Midbrain (tissue), 1 donor: ENCODE results near the gene NUPR1.
"Not testable (repeated sequence)": the region's sequence is repeated elsewhere in the genome, so short reads cannot be mapped to it uniquely, and the experiment has no call there.

ENCODE experiments used
- DNase-seq: peaks from one replicate; lab custom pipeline; 2025; lab: John Stamatoyannopoulos, UW

NUPR1 gene

GRCh38 chr16:28554634-28555423, 16.1 kb upstream of the NUPR1 start:
- DNase-seq = no peak

- DNase-seq = peak; percentile 91
Measured at GRCh38 chr16:28553776-28554633, 15.2 kb upstream of the NUPR1 start, which contains the start of gene SGF29. TSS of gene SGF29 (plus strand) at chr16:28553920. CDS start at chr16:28581070, 27,150 bp downstream.

- DNase-seq = no peak
Measured at GRCh38 chr16:28549301-28549899, 10.6 kb upstream of the NUPR1 start.

GRCh38 chr16:28548306-28548802, 9.6 kb upstream of the NUPR1 start:
- DNase-seq = no peak

GRCh38 chr16:28546626-28547025, 7.9 kb upstream of the NUPR1 start:
- no peak for DNase-seq

- DNase-seq = not testable (repeated sequence)
Measured at GRCh38 chr16:28545964-28546363, 7.2 kb upstream of the NUPR1 start.

GRCh38 chr16:28544998-28545397, 6.2 kb upstream of the NUPR1 start:
- DNase-seq = no peak

GRCh38 chr16:28543072-28543471, 4.3 kb upstream of the NUPR1 start:
- DNase-seq = no peak

GRCh38 chr16:28542646-28543045, 3.9 kb upstream of the NUPR1 start:
- no peak for DNase-seq

GRCh38 chr16:28540346-28540745, 1.6 kb upstream of the NUPR1 start:
- no peak for DNase-seq

GRCh38 chr16:28537964-28538732, 626 bp downstream of the NUPR1 start:
- no peak for DNase-seq

- DNase-seq = no peak
Measured at GRCh38 chr16:28537076-28537475, 1.7 kb downstream of the NUPR1 start.

- DNase-seq = no peak
Measured at GRCh38 chr16:28534542-28535373, 4.0 kb downstream of the NUPR1 start.

GRCh38 chr16:28532940-28533647, 5.7 kb downstream of the NUPR1 start:
- DNase-seq = no peak

GRCh38 chr16:28531777-28532744, 6.7 kb downstream of the NUPR1 start:
- no peak for DNase-seq

GRCh38 chr16:28529124-28529523, 9.7 kb downstream of the NUPR1 start:
- no peak for DNase-seq

- no peak for DNase-seq
Measured at GRCh38 chr16:28528463-28528867, 10.3 kb downstream of the NUPR1 start.

GRCh38 chr16:28527985-28528384, 10.8 kb downstream of the NUPR1 start:
- DNase-seq = no peak
